MM.1S (cell line): Measurements from ENCODE around the gene EXOC3.

Source experiments
- DNase-seq: peaks from one replicate; pipeline ENCODE4 v3.0.0-alpha.2; 2015
- H2AFZ ChIP-seq: fragments of 300-600 bp; sonication (generic); 2 replicates; pipeline ENCODE4 v1.6.0; 2016; ENCODE audit warnings: antibody characterized with exemption, low read length
- H3F3A ChIP-seq: fragments of 300-600 bp; sonication (generic); 2 replicates; pipeline ENCODE4 v1.6.1; 2016; ENCODE audit warnings: mild to moderate bottlenecking, antibody characterized with exemption, low read length, moderate library complexity, mixed read lengths; ENCODE audit not compliant: insufficient read depth
- H3K27ac ChIP-seq: fragments of 300-600 bp; sonication (generic); 2 replicates; pipeline ENCODE4 v1.5.1; 2016; ENCODE audit warnings: mild to moderate bottlenecking, low read length
- H3K27me3 ChIP-seq: fragments of 300-600 bp; sonication (generic); replicated peaks from 2 replicates; pipeline ENCODE4 v1.6.0; 2016; ENCODE audit warnings: low read length; ENCODE audit not compliant: insufficient read depth
- H3K36me3 ChIP-seq: fragments of 300-600 bp; sonication (generic); replicated peaks from 2 replicates; pipeline ENCODE4 v1.6.1; 2016; ENCODE audit warnings: mild to moderate bottlenecking, low read length, mixed read lengths; ENCODE audit not compliant: insufficient read depth
- H3K4me1 ChIP-seq: fragments of 300-600 bp; sonication (generic); 2 replicates; pipeline ENCODE4 v1.6.1; 2016; ENCODE audit warnings: low read length, mixed read lengths
- H3K4me2 ChIP-seq: fragments of 300-600 bp; sonication (generic); 2 replicates; pipeline ENCODE4 v1.6.0; 2016; ENCODE audit warnings: low read depth, low read length
- H3K4me3 ChIP-seq: fragments of 300-600 bp; sonication (generic); 2 replicates; pipeline ENCODE4 v1.5.1; 2016; ENCODE audit warnings: low read length, mixed read lengths
- H3K79me2 ChIP-seq: fragments of 300-600 bp; sonication (generic); 2 replicates; pipeline ENCODE4 v1.6.1; 2016; ENCODE audit warnings: mixed run types, low read length, mixed read lengths
- H3K9ac ChIP-seq: fragments of 300-600 bp; sonication (generic); 2 replicates; pipeline ENCODE4 v1.6.1; 2016; ENCODE audit warnings: low read length, mixed read lengths
- H3K9me2 ChIP-seq: fragments of 300-600 bp; sonication (generic); replicated peaks from 2 replicates; pipeline ENCODE4 v1.6.1; 2016; ENCODE audit warnings: mild to moderate bottlenecking, low read length, mixed read lengths; ENCODE audit not compliant: insufficient read depth
- H3K9me3 ChIP-seq: fragments of 300-600 bp; sonication (generic); replicated peaks from 2 replicates; pipeline ENCODE4 v1.6.1; 2016; ENCODE audit warnings: mild to moderate bottlenecking, low read length, mixed read lengths; ENCODE audit not compliant: insufficient read depth
- H4K20me1 ChIP-seq: fragments of 300-600 bp; sonication (generic); 2 replicates; pipeline ENCODE4 v1.6.1; 2016; ENCODE audit warnings: mild to moderate bottlenecking, low read length, moderate library complexity, mixed read lengths; ENCODE audit not compliant: insufficient read depth
- CTCF ChIP-seq: fragments of 300-600 bp; sonication (generic); IDR thresholded peaks from 2 replicates; pipeline ENCODE4 v1.5.1; 2016; ENCODE audit warnings: antibody characterized with exemption, low read length, mixed read lengths
- EZH2 ChIP-seq: fragments of 300-600 bp; sonication (generic); optimal IDR thresholded peaks from 2 replicates; pipeline ENCODE3; 2017; ENCODE audit warnings: low read depth, mild to moderate bottlenecking, antibody characterized with exemption, low read length, mixed read lengths
- EZH2phosphoT487 ChIP-seq: fragments of 300-600 bp; sonication (generic); IDR thresholded peaks from 2 replicates; pipeline ENCODE4 v1.6.1; 2018; ENCODE audit warnings: antibody characterized with exemption, low read length

Gene EXOC3

GRCh38 chr5:513216-514100 is 70.5 kb downstream of the EXOC3 start:
- Histone ChIP-seq H4K20me1 (no peaks in the 10 kb centered on the region), H3K27ac (no peak overlapping the region), H3K4me2 (no peak overlapping the region), H3K9me3 (no peaks in the 10 kb centered on the region), H3F3A (no peaks in the 10 kb centered on the region), H3K79me2 (no peaks in the 10 kb centered on the region), H3K36me3 (no peaks in the 10 kb centered on the region), H2AFZ (no peak overlapping the region), H3K9ac (no peak overlapping the region), H3K4me1 (no peaks in the 10 kb centered on the region), H3K9me2 (no peaks in the 10 kb centered on the region), H3K4me3 (no peak overlapping the region), H3K27me3 (peaks cover 81% of the 10 kb centered on the region)
- DNase-seq, result no peak
- TF ChIP-seq EZH2phosphoT487 (no peak), EZH2 (no peak), CTCF (no peak)

GRCh38 chr5:514101-514485 is 71.1 kb downstream of the EXOC3 start:
- H3K79me2 ChIP-seq, result no peaks in the 10 kb centered on the region
- H3K4me2 ChIP-seq, result no peak overlapping the region
- TF ChIP-seq EZH2phosphoT487 (no peak), EZH2 (no peak), CTCF (no peak)

GRCh38 chr5:514673-515072 is 71.7 kb downstream of the EXOC3 start:
- Histone ChIP-seq H3K9me3 (no peaks in the 10 kb centered on the region), H3K9ac (no peak overlapping the region), H3F3A (no peaks in the 10 kb centered on the region), H3K4me3 (no peak overlapping the region), H3K27ac (no peak overlapping the region), H3K27me3 (peaks cover 91% of the 10 kb centered on the region), H3K36me3 (no peaks in the 10 kb centered on the region), H3K79me2 (no peaks in the 10 kb centered on the region), H3K4me2 (no peak overlapping the region), H3K4me1 (no peaks in the 10 kb centered on the region), H4K20me1 (no peaks in the 10 kb centered on the region), H3K9me2 (no peaks in the 10 kb centered on the region), H2AFZ (no peak overlapping the region)
- TF ChIP-seq CTCF (no peak), EZH2 (no peak), EZH2phosphoT487 (no peak)
- no peak for DNase-seq

More at GRCh38 chr5:514101-514485, 71.1 kb downstream of the EXOC3 start:
- H4K20me1 ChIP-seq, result no peaks in the 10 kb centered on the region
- no peaks in the 10 kb centered on the region for H3K9me3 ChIP-seq
- H3K27me3 ChIP-seq, result peaks cover 87% of the 10 kb centered on the region
- H2AFZ ChIP-seq, result no peak overlapping the region
- H3K36me3 ChIP-seq, result no peaks in the 10 kb centered on the region
- no peak overlapping the region for H3K9ac ChIP-seq
- DNase-seq, result no peak
- H3K27ac ChIP-seq, result no peak overlapping the region
- no peaks in the 10 kb centered on the region for H3K9me2 ChIP-seq
- no peaks in the 10 kb centered on the region for H3F3A ChIP-seq
- H3K4me1 ChIP-seq, result no peaks in the 10 kb centered on the region
- H3K4me3 ChIP-seq, result no peak overlapping the region
